Fibroblast of pulmonary artery (primary cell): ENCODE results near the gene EMILIN2.

Experiments used
- DNase-seq: peaks from one replicate; pipeline ENCODE4 v3.0.0-alpha.2; 2010; ENCODE audit warnings: low read depth
- H3K4me3 ChIP-seq: replicated peaks from 2 replicates; pipeline ENCODE4 v1.5.1; 2011; ENCODE audit warnings: low read depth, mild to moderate bottlenecking, control low read depth, low read length, moderate library complexity
- CTCF ChIP-seq: IDR thresholded peaks from 2 replicates; pipeline ENCODE4 v1.5.1; 2011; ENCODE audit warnings: mild to moderate bottlenecking, control low read depth, low read length, inconsistent platforms; ENCODE audit errors: missing control alignments

Gene EMILIN2

GRCh38 chr18:2917259-2918047 lies 70.6 kb downstream of the EMILIN2 start:
- no peak for TF ChIP-seq CTCF
- no peak for DNase-seq
- H3K4me3 ChIP-seq: no peak overlapping the region

- no peak overlapping the region for H3K4me3 ChIP-seq
- no peak for DNase-seq
- no peak for TF ChIP-seq CTCF
Observed at GRCh38 chr18:2918761-2919550, 72.2 kb downstream of the EMILIN2 start.

- H3K4me3 ChIP-seq: no peak overlapping the region
- DNase-seq: no peak
- no peak for TF ChIP-seq CTCF
Observed at GRCh38 chr18:2919600-2919999, 72.8 kb downstream of the EMILIN2 start.

- TF ChIP-seq CTCF: no peak
- H3K4me3 ChIP-seq: no peak overlapping the region
- DNase-seq: no peak
Observed at GRCh38 chr18:2920027-2920426, 73.2 kb downstream of the EMILIN2 start.

GRCh38 chr18:2920546-2921343 lies 73.9 kb downstream of the EMILIN2 start:
- no peak for TF ChIP-seq CTCF
- H3K4me3 ChIP-seq: no peak overlapping the region
- DNase-seq: no peak

GRCh38 chr18:2921778-2922177 lies 75.0 kb downstream of the EMILIN2 start:
- no peak for DNase-seq
- no peak for TF ChIP-seq CTCF
- no peak overlapping the region for H3K4me3 ChIP-seq
